ENCODE measurements around the gene ADH7.

The ADH7 gene

GRCh38 chr4:99400831-99401230 is 34.3 kb downstream of the ADH7 start:
- Histone ChIP-seq H3K36me3 (ENCODE audit: control insufficient read depth in 2 of 2, insufficient read depth in 2 of 2, low read length in 2 of 2) (no peaks in the 10 kb centered on the region), H3K27me3 (ENCODE audit: control insufficient read depth in 1 of 2, insufficient read depth in 2 of 2, low read length in 2 of 2) (no peaks in the 10 kb centered on the region), H3K4me1 (ENCODE audit: control insufficient read depth, insufficient read depth, low read length) (no peaks in the 10 kb centered on the region), H3K9ac (ENCODE audit: low read length in 2 of 2) (no peak overlapping the region), H3K9me3 (ENCODE audit: control insufficient read depth in 2 of 2, low read length in 2 of 2) (no peaks in the 10 kb centered on the region), H3K4me3 (ENCODE audit: low read length in 2 of 2) (no peak overlapping the region), H3K27ac (ENCODE audit: low read length) (no peak overlapping the region)

- H3K9ac ChIP-seq (ENCODE audit: low read length in 2 of 2), result no peak overlapping the region
- no peak overlapping the region for H3K27ac ChIP-seq (ENCODE audit: low read length)
- no peaks in the 10 kb centered on the region for H3K9me3 ChIP-seq (ENCODE audit: control insufficient read depth in 2 of 2, low read length in 2 of 2)
- H3K27me3 ChIP-seq (ENCODE audit: control insufficient read depth in 1 of 2, insufficient read depth in 2 of 2, low read length in 2 of 2), result no peaks in the 10 kb centered on the region
- H3K4me3 ChIP-seq (ENCODE audit: low read length in 2 of 2), result no peak overlapping the region
- H3K4me1 ChIP-seq (ENCODE audit: control insufficient read depth, insufficient read depth, low read length), result no peaks in the 10 kb centered on the region
- no peaks in the 10 kb centered on the region for H3K36me3 ChIP-seq (ENCODE audit: control insufficient read depth in 2 of 2, insufficient read depth in 2 of 2, low read length in 2 of 2)
These were observed 36.1 kb downstream of the ADH7 start for GRCh38 chr4:99399017-99399416.

GRCh38 chr4:99395595-99396364 is 39.4 kb downstream of the ADH7 start:
- Histone ChIP-seq H3K9me3 (ENCODE audit: control insufficient read depth in 2 of 2, low read length in 2 of 2) (no peaks in the 10 kb centered on the region), H3K4me1 (ENCODE audit: control insufficient read depth, insufficient read depth, low read length) (no peaks in the 10 kb centered on the region), H3K4me3 (ENCODE audit: low read length in 2 of 2) (no peak overlapping the region), H3K27ac (ENCODE audit: low read length) (no peak overlapping the region), H3K27me3 (ENCODE audit: control insufficient read depth in 1 of 2, insufficient read depth in 2 of 2, low read length in 2 of 2) (no peaks in the 10 kb centered on the region), H3K36me3 (ENCODE audit: control insufficient read depth in 2 of 2, insufficient read depth in 2 of 2, low read length in 2 of 2) (no peaks in the 10 kb centered on the region), H3K9ac (ENCODE audit: low read length in 2 of 2) (no peak overlapping the region)

GRCh38 chr4:99394896-99395295 is 40.2 kb downstream of the ADH7 start:
- H3K9me3 ChIP-seq (ENCODE audit: control insufficient read depth in 2 of 2, low read length in 2 of 2), result no peaks in the 10 kb centered on the region
- no peaks in the 10 kb centered on the region for H3K4me1 ChIP-seq (ENCODE audit: control insufficient read depth, insufficient read depth, low read length)
- no peak overlapping the region for H3K27ac ChIP-seq (ENCODE audit: low read length)
- no peaks in the 10 kb centered on the region for H3K36me3 ChIP-seq (ENCODE audit: control insufficient read depth in 2 of 2, insufficient read depth in 2 of 2, low read length in 2 of 2)
- no peak overlapping the region for H3K4me3 ChIP-seq (ENCODE audit: low read length in 2 of 2)
- no peaks in the 10 kb centered on the region for H3K27me3 ChIP-seq (ENCODE audit: control insufficient read depth in 1 of 2, insufficient read depth in 2 of 2, low read length in 2 of 2)
- no peak overlapping the region for H3K9ac ChIP-seq (ENCODE audit: low read length in 2 of 2)

GRCh38 chr4:99390055-99390454 is 45.1 kb downstream of the ADH7 start:
- Histone ChIP-seq H3K9me3 (ENCODE audit: control insufficient read depth in 2 of 2, low read length in 2 of 2) (no peaks in the 10 kb centered on the region), H3K36me3 (ENCODE audit: control insufficient read depth in 2 of 2, insufficient read depth in 2 of 2, low read length in 2 of 2) (no peaks in the 10 kb centered on the region), H3K9ac (ENCODE audit: low read length in 2 of 2) (no peak overlapping the region), H3K27ac (ENCODE audit: low read length) (no peak overlapping the region), H3K4me3 (ENCODE audit: low read length in 2 of 2) (no peak overlapping the region), H3K4me1 (ENCODE audit: control insufficient read depth, insufficient read depth, low read length) (no peaks in the 10 kb centered on the region), H3K27me3 (ENCODE audit: control insufficient read depth in 1 of 2, insufficient read depth in 2 of 2, low read length in 2 of 2) (no peaks in the 10 kb centered on the region)

- no peaks in the 10 kb centered on the region for H3K9me3 ChIP-seq (ENCODE audit: control insufficient read depth in 2 of 2, low read length in 2 of 2)
- H3K27ac ChIP-seq (ENCODE audit: low read length), result no peak overlapping the region
- H3K4me3 ChIP-seq (ENCODE audit: low read length in 2 of 2), result no peak overlapping the region
- no peaks in the 10 kb centered on the region for H3K27me3 ChIP-seq (ENCODE audit: control insufficient read depth in 1 of 2, insufficient read depth in 2 of 2, low read length in 2 of 2)
- no peaks in the 10 kb centered on the region for H3K4me1 ChIP-seq (ENCODE audit: control insufficient read depth, insufficient read depth, low read length)
- no peaks in the 10 kb centered on the region for H3K36me3 ChIP-seq (ENCODE audit: control insufficient read depth in 2 of 2, insufficient read depth in 2 of 2, low read length in 2 of 2)
- no peak overlapping the region for H3K9ac ChIP-seq (ENCODE audit: low read length in 2 of 2)
These were observed 45.5 kb downstream of the ADH7 start for GRCh38 chr4:99389606-99390005.

GRCh38 chr4:99383833-99384392 is 51.2 kb downstream of the ADH7 start:
- peaks cover 4% of the 10 kb centered on the region for H3K4me1 ChIP-seq (ENCODE audit: control insufficient read depth, insufficient read depth, low read length)
- H3K27me3 ChIP-seq (ENCODE audit: control insufficient read depth in 1 of 2, insufficient read depth in 2 of 2, low read length in 2 of 2), result no peaks in the 10 kb centered on the region
- no peak overlapping the region for H3K4me3 ChIP-seq (ENCODE audit: low read length in 2 of 2)
- H3K9me3 ChIP-seq (ENCODE audit: control insufficient read depth in 2 of 2, low read length in 2 of 2), result no peaks in the 10 kb centered on the region
- H3K36me3 ChIP-seq (ENCODE audit: control insufficient read depth in 2 of 2, insufficient read depth in 2 of 2, low read length in 2 of 2), result no peaks in the 10 kb centered on the region
- H3K9ac ChIP-seq (ENCODE audit: low read length in 2 of 2), result no peak overlapping the region
- no peak overlapping the region for H3K27ac ChIP-seq (ENCODE audit: low read length)

- Histone ChIP-seq H3K4me1 (ENCODE audit: control insufficient read depth, insufficient read depth, low read length) (peaks cover 4% of the 10 kb centered on the region), H3K4me3 (ENCODE audit: low read length in 2 of 2) (no peak overlapping the region), H3K9me3 (ENCODE audit: control insufficient read depth in 2 of 2, low read length in 2 of 2) (no peaks in the 10 kb centered on the region), H3K27me3 (ENCODE audit: control insufficient read depth in 1 of 2, insufficient read depth in 2 of 2, low read length in 2 of 2) (no peaks in the 10 kb centered on the region), H3K9ac (ENCODE audit: low read length in 2 of 2) (no peak overlapping the region), H3K27ac (ENCODE audit: low read length) (peak overlapping the region; percentile 8), H3K36me3 (ENCODE audit: control insufficient read depth in 2 of 2, insufficient read depth in 2 of 2, low read length in 2 of 2) (no peaks in the 10 kb centered on the region)
These were observed 51.7 kb downstream of the ADH7 start for GRCh38 chr4:99383399-99383798.

GRCh38 chr4:99382745-99383360 is 52.3 kb downstream of the ADH7 start:
- Histone ChIP-seq H3K36me3 (ENCODE audit: control insufficient read depth in 2 of 2, insufficient read depth in 2 of 2, low read length in 2 of 2) (no peaks in the 10 kb centered on the region), H3K4me3 (ENCODE audit: low read length in 2 of 2) (no peak overlapping the region), H3K9ac (ENCODE audit: low read length in 2 of 2) (no peak overlapping the region), H3K9me3 (ENCODE audit: control insufficient read depth in 2 of 2, low read length in 2 of 2) (no peaks in the 10 kb centered on the region), H3K4me1 (ENCODE audit: control insufficient read depth, insufficient read depth, low read length) (peaks cover 4% of the 10 kb centered on the region), H3K27me3 (ENCODE audit: control insufficient read depth in 1 of 2, insufficient read depth in 2 of 2, low read length in 2 of 2) (no peaks in the 10 kb centered on the region), H3K27ac (ENCODE audit: low read length) (peak overlapping the region; percentile 8)

- Histone ChIP-seq H3K4me1 (ENCODE audit: control insufficient read depth, insufficient read depth, low read length) (peaks cover 4% of the 10 kb centered on the region), H3K4me3 (ENCODE audit: low read length in 2 of 2) (no peak overlapping the region), H3K9me3 (ENCODE audit: control insufficient read depth in 2 of 2, low read length in 2 of 2) (no peaks in the 10 kb centered on the region), H3K27ac (ENCODE audit: low read length) (no peak overlapping the region), H3K27me3 (ENCODE audit: control insufficient read depth in 1 of 2, insufficient read depth in 2 of 2, low read length in 2 of 2) (no peaks in the 10 kb centered on the region), H3K36me3 (ENCODE audit: control insufficient read depth in 2 of 2, insufficient read depth in 2 of 2, low read length in 2 of 2) (no peaks in the 10 kb centered on the region), H3K9ac (ENCODE audit: low read length in 2 of 2) (no peak overlapping the region)
These were observed 53.5 kb downstream of the ADH7 start for GRCh38 chr4:99381588-99382175.

- Histone ChIP-seq H3K27me3 (ENCODE audit: control insufficient read depth in 1 of 2, insufficient read depth in 2 of 2, low read length in 2 of 2) (no peaks in the 10 kb centered on the region), H3K4me1 (ENCODE audit: control insufficient read depth, insufficient read depth, low read length) (peaks cover 4% of the 10 kb centered on the region), H3K4me3 (ENCODE audit: low read length in 2 of 2) (no peak overlapping the region), H3K9me3 (ENCODE audit: control insufficient read depth in 2 of 2, low read length in 2 of 2) (no peaks in the 10 kb centered on the region), H3K27ac (ENCODE audit: low read length) (no peak overlapping the region), H3K9ac (ENCODE audit: low read length in 2 of 2) (no peak overlapping the region), H3K36me3 (ENCODE audit: control insufficient read depth in 2 of 2, insufficient read depth in 2 of 2, low read length in 2 of 2) (no peaks in the 10 kb centered on the region)
These were observed 55.6 kb downstream of the ADH7 start for GRCh38 chr4:99379571-99379970.

All from stomach smooth muscle (tissue), 2 donors.